A172 (cell line): ENCODE measurements around the gene LYZL4. TPM values are rescaled to one million over a fixed set of nuclear protein-coding genes. Genes with fewer than 3 reads are reported as not detected.

Experiments
- DNase-seq: peaks from one replicate; pipeline ENCODE4 v3.0.0-alpha.2; 2015; ENCODE audit warnings: low spot score
- total RNA-seq: library from RNA; depleted of rRNA; stranded (reverse); fragments of >200 nt; shearing (Covaris generic); gene quantifications from 2 replicates; pipeline ENCODE4 v1.2.3, GENCODE V29; 2014; rRNA removed

LYZL4 gene
- total RNA-seq, 1 experiment from 2014 or later = not detected

DNA sequence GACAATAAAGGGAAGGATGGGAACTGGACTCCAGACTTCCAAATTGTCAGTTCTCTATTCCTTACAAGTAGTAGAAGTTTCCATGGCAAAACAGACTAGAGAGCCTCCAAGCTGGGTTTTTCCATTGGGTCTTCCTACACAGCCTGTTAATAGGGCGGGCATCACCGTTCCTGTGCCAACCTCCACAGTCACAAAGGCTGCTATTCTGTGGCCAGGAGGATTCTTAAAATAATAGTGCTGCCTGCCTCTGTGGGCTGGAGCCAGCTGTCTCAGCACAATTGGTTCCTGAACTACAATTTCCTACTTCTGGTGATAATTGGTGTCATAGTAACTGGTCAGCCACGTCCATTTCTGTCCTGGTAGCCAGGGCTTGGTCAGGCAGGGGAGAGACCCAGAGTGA, 38.6 kb downstream of the LYZL4 start:
- no peak for DNase-seq

DNA sequence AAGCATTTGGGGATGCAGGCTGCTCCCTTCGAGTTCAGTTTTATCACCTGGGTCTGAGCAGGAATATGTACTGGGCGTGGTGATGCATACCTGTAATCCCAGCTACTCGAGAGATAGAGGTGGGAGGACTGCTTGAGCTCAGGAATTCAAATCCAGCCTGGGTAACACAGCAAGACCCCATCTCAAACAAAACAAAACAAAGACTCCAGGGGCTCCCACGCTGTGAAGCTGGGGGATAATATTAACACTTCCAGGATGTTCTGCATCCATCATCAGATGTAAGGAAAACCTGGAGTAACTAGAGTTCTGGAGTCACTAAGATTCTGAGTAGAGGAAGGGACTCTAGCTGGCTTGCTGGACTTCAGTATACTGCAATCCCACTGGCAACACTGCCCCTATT, 40.6 kb downstream of the LYZL4 start:
- DNase-seq = no peak

DNA sequence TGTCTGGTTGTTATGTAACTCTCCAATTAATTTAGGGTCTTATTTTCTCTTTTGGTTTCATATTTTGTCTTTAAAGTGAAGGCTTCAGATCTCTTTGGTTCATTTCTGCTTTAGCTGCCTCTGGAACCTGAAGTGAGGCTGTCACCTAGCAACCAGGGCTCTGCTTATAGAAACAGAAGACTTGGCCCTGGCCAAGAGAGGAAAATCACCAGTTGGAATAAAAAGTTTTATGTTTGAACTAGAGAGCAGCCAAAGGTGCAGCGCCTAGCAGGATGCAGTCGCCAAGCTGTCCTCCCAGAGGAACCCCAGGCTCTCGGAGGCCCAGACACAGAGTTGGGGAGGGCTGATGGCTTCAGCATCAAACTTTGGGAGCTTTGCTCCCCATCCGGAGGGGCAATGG, 41.1 kb downstream of the LYZL4 start:
- no peak for DNase-seq

DNA sequence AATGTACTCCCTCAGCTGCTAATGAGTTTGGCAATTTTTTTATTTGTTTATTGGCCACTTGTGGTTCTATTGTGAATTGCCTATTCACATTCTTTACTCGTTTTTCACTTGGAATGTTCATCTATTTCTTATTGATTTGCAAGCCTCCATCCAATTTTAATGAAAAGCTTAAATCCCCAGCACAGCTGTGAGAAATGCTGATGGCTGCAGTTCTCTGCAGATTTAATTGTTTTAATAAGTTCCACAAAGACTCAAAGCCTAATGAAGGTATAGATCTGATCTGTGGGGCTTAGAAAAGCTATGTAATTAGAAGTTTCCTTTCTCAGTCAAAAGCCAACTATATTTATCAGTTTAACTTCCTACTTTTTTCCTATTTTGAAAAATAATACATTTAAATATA, 41.5 kb downstream of the LYZL4 start:
- no peak for DNase-seq

DNA sequence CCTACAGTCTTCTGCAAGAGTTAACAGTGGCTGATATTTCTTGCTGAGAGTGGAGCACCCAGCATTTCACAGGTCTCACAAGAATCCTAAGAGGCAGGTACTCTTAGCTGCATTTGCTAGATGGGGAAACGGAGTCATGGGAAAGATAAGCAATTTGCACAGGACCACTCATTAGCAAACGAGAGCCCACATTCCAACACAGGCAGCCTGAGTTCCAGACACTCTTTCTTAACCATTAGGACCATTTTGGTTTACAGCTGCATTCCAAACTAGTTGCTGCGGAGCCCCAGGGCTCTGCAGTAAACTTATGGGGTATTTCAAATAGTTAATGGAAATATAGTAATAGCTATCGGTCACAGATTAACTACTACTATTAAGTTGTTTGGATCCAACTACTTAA, 42.5 kb downstream of the LYZL4 start:
- no peak for DNase-seq

DNA sequence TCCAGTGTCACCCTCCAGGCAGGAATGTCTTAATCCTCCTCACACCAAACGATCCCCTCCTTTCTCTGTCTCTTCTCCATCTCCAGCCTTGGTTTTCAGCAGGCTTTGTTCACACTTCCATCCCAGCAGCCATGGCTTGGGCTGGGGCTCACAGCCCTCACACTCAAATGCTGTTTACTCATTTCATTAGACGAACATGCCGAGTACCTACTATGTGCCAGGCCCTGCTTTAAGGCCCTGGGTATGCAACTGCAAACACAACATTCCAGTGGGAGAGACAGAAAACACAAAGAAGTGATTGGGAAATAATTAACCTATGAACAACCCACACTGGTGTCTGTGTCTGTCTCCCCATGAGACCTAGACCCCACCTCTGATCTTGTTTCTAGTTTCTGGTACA, 43.9 kb downstream of the LYZL4 start:
- DNase-seq = no peak

DNA sequence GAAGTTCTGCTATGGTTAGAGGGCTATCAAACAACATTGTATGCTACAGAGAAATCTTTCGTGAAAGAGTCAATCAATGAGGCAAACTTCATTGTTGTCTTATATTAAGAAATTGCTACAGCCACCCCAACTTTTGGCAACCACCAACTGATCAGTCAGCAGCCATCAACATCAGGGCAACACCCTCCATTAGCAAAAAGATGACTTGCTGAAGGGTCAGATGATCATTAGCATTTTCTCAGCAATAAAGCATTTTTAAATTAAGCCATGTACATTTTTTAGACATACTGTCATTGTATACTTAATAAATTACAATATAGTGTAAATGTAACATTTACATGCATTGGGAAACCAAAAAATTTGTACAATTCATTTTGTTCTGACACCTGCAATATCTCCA, 53.1 kb downstream of the LYZL4 start:
- no peak for DNase-seq

DNA sequence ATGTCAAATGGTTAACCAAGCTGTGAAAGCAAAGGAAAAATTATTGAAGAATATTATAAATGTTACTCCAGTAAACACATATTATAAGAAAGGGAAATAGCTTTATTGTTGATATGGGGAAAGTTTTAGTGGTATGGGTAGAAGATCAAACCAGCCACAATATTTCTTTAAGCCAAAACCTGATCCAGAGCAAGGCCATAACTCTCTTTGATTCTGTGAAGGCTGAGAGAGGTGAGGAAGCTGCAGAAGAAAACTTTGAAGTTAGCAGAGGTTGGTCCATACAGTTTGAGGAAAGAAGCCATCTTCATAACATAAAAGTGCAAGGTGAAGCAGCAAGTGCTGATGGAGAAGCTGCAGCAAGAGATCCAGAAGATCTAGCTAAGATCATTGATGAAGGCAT, 54.8 kb downstream of the LYZL4 start:
- no peak for DNase-seq

DNA sequence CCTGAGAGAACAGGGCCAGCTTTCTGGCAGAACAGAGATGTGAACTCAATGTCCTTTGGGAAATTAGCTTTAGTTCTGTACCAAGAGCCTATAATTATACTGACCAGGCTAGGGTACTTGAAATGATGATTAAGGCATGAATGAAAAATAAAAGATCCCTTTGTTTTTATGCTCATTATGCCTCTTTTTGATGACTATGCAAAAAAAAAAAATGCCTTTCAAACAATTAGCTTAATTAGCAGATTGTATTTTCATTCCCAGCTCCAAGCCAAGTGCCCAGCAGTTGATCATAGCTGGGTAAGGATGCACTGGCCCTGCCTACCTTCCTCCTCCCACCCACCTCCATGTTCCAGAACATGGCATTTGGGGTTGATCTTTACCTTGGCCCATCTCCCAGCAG, 56.8 kb downstream of the LYZL4 start:
- DNase-seq = no peak

DNA sequence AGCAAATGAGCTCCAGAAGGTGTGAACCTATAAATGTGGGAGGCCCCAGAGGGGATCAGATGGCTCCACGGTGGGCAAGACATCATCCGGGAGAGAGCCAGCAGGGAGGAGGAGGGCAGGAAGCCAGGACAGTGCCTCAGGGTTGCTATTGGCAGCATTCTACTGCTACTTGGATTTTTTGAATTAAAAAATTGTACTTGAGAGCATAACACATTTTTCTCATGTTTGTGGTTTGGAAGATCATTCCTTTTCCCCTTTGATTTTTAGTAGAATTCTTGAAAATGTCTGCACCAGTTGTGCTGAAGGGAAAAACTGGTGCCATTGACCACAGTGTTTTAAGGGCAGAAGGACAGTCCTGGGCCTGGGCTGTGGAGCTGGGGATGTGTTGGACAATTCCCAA, 59.2 kb downstream of the LYZL4 start:
- DNase-seq = peak; percentile 4

DNA sequence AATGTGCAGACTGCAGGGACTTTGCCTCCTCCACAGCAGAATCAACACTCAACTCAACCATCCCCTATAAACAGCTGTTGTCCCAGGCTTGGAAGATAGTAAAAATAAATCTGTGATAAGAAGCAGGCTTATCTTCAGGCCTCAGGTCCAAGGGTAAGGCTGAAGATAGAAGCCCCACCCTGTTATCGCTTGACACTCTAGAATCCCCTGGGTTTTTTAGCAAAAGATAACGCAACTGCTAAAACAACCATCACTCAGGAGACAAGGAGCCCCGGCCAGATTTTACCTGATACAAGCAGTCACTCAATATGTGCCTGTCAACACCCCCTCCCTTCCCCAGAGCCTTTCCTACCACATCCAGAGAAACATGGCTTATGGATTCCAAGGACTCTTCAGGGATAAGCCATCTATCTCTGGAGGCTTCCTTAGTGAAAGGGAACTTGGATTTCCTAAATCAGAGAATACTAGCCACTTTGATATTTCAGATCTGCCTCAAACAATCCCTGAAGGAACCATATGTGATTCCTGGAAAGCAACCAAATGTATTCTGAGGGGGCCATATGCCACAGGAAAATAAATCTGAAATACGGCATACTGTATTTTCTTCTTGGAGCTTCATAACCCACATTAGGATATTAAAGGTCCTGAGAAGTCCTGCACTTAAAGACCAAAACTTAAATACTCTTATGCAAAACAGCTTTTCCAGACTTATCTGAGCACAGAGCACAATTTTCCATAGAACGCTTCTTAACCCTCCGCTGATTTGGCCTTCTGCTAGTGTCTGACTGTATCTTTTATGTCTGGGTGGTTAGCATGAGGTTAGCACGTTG, 60.4 kb downstream of the LYZL4 start:
- DNase-seq = no peak

DNA sequence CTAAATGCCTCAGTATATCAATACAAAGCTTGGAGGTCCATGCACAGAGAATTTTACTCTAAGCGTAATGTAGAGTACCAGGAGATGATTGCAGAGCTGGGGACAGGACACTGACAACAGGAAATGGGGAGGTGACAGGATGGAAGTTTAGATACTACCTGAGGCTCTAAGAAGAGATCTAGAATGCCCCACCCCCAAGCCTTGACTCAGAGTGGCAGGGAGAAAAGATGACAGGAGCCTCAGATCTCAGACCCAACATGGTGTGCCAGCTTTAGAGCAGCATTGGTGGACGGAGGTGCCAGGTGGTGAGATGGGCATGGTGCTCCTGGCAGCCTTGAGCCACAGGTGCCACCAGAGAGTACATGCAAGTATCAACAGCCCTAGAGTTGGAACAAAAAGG, 62.5 kb downstream of the LYZL4 start:
- no peak for DNase-seq

Other genes starting within 250 kb of the LYZL4 start
- gene CCK, start 144.4 kb downstream of the LYZL4 start, total RNA-seq = not detected in 2 replicates
- gene VIPR1, start 92.0 kb upstream of the LYZL4 start, total RNA-seq = not detected in 2 replicates
- gene SEC22C, start 171.4 kb upstream of the LYZL4 start, total RNA-seq = 77.4 and 84.5 TPM in 2 replicates
- gene SS18L2, start 180.2 kb upstream of the LYZL4 start, total RNA-seq = 33.2 and 37.8 TPM in 2 replicates
- gene NKTR, start 190.1 kb upstream of the LYZL4 start, total RNA-seq = 22.9 and 23.8 TPM in 2 replicates
- 16.7 and 17.9 TPM in 2 replicates for gene ZBTB47, start 243.1 kb upstream of the LYZL4 start, total RNA-seq